Right kidney (tissue), 9 donors: ENCODE data around the gene LACTB.

Source experiments
- DNase-seq: peaks from one replicate; pipeline ENCODE4 v3.0.0-alpha.2; 2016
- long read RNA-seq, 8 donors: transcript quantifications; one replicate each; lab custom pipeline, GENCODE V29; 2026

Gene LACTB
- long read RNA-seq, donor 1, partial matches to known transcripts: 469 of 472 reads
- long read RNA-seq, donor 1, other reads (novel, unspliced or antisense): 0 of 472 reads
- long read RNA-seq, donor 2, partial matches to known transcripts: 318 of 319 reads
- long read RNA-seq, donor 2, other reads (novel, unspliced or antisense): 0 of 319 reads
- long read RNA-seq, donor 3, partial matches to known transcripts: 0 of 1 reads
- long read RNA-seq, donor 3, other reads (novel, unspliced or antisense): 0 of 1 reads
- long read RNA-seq, donor 4, partial matches to known transcripts: 78 of 232 reads
- long read RNA-seq, donor 4, other reads (novel, unspliced or antisense): 153 of 232 reads
- long read RNA-seq, donor 5, transcript LACTB-201 (6 exons, 1,972 nt): major isoform, 6 of 422 reads
- long read RNA-seq, donor 5, partial matches to known transcripts: 111 of 422 reads
- long read RNA-seq, donor 5, other reads (novel, unspliced or antisense): 303 of 422 reads
- long read RNA-seq, donor 6, partial matches to known transcripts: 7 of 8 reads
- long read RNA-seq, donor 6, other reads (novel, unspliced or antisense): 0 of 8 reads
- long read RNA-seq, donor 7: 0 reads
- long read RNA-seq, donor 8, partial matches to known transcripts: 0 of 7 reads
- long read RNA-seq, donor 8, other reads (novel, unspliced or antisense): 0 of 7 reads

- DNase-seq: no peak
These were observed at the start of gene LACTB for GRCh38 chr15:63121382-63122001. Gene LACTB (plus strand): TSS chr15:63121861. CDS start chr15:63121872, 11 bp downstream.

- no peak for DNase-seq
These were observed 49.5 kb upstream of the LACTB start for GRCh38 chr15:63072023-63072650.

GRCh38 chr15:63072809-63073277 is 48.8 kb upstream of the LACTB start:
- no peak for DNase-seq

- DNase-seq: no peak
These were observed 48.0 kb upstream of the LACTB start for GRCh38 chr15:63073497-63074172.

- DNase-seq: no peak
These were observed 46.4 kb upstream of the LACTB start for GRCh38 chr15:63075015-63075983.

- no peak for DNase-seq
These were observed 45.5 kb upstream of the LACTB start for GRCh38 chr15:63075984-63076713.

- no peak for DNase-seq
These were observed 45.0 kb upstream of the LACTB start for GRCh38 chr15:63076714-63077046.

GRCh38 chr15:63077952-63078351 is 43.7 kb upstream of the LACTB start:
- no peak for DNase-seq

- no peak for DNase-seq
These were observed 41.6 kb upstream of the LACTB start for GRCh38 chr15:63079947-63080626.

- no peak for DNase-seq
These were observed 40.9 kb upstream of the LACTB start for GRCh38 chr15:63080634-63081250.

- DNase-seq: no peak
These were observed 39.3 kb upstream of the LACTB start for GRCh38 chr15:63082366-63082765.

GRCh38 chr15:63083044-63083443 is 38.6 kb upstream of the LACTB start:
- DNase-seq: peak; percentile 50

GRCh38 chr15:63083541-63083940 is 38.1 kb upstream of the LACTB start:
- DNase-seq: no peak

GRCh38 chr15:63084806-63085205 is 36.9 kb upstream of the LACTB start:
- DNase-seq: no peak

GRCh38 chr15:63085289-63085688 is 36.4 kb upstream of the LACTB start:
- DNase-seq: no peak

GRCh38 chr15:63086271-63086670 is 35.4 kb upstream of the LACTB start:
- DNase-seq: no peak

GRCh38 chr15:63086947-63087346 is 34.7 kb upstream of the LACTB start:
- DNase-seq: no peak

GRCh38 chr15:63088533-63089245 is 33.0 kb upstream of the LACTB start:
- no peak for DNase-seq
